Measurements from ENCODE around the gene GAREM1. TPM values are rescaled to one million over a fixed set of nuclear protein-coding genes. Genes with fewer than 3 reads are reported as not detected.

The GAREM1 gene
- total and polyA plus RNA-seq, 2 donors (not counting 1 experiment from before 2014, with no cell fraction given), result 0.92 to 1.5 TPM

- no peaks in the 10 kb centered on the region for H3K27me3 ChIP-seq (ENCODE audit: control insufficient read depth, insufficient read depth, low read length)
- no peak overlapping the region for H2AFZ ChIP-seq (ENCODE audit: low read length)
- H3K27ac ChIP-seq (ENCODE audit: insufficient read depth, low read length), result no peak overlapping the region
- H3K4me3 ChIP-seq (replicated peaks in 1 of 4; ENCODE audit: control extremely low read depth in 1 of 4, insufficient read depth in 1 of 4, low read depth in 3 of 4, low read length in 4 of 4), result no peak overlapping the region
- H3K4me2 ChIP-seq (ENCODE audit: extremely low read depth, insufficient read depth, low read length), result no peak overlapping the region
- no peak for DNase-seq (ENCODE audit: low read depth in 2 of 2)
- TF ChIP-seq EZH2 (IDR thresholded peaks at IDR 0.05; ENCODE audit: low read length, missing control alignments) (no peak), CTCF (conservative IDR thresholded peaks at IDR 0.05 in 1 of 2, IDR thresholded peaks at IDR 0.05 in 1 of 2; ENCODE audit: low read depth in 1 of 2, low read length in 2 of 2) (no peak)
- no peaks in the 10 kb centered on the region for H3K79me2 ChIP-seq (ENCODE audit: control insufficient read depth, insufficient read depth, low read length)
- no peaks in the 10 kb centered on the region for H4K20me1 ChIP-seq (ENCODE audit: control insufficient read depth, extremely low read depth, insufficient read depth, low read length)
- no peak overlapping the region for H3K9ac ChIP-seq (ENCODE audit: insufficient read depth, low read length)
- H3K36me3 ChIP-seq (ENCODE audit: control insufficient read depth, insufficient read depth, low read length), result no peaks in the 10 kb centered on the region
- no peaks in the 10 kb centered on the region for H3K9me3 ChIP-seq (ENCODE audit: control insufficient read depth, insufficient read depth, low read depth, low read length)
- H3K4me1 ChIP-seq (ENCODE audit: control insufficient read depth, extremely low read depth, insufficient read depth, low read length), result no peaks in the 10 kb centered on the region
Observed at GRCh38 chr18:32393407-32393806, 77.3 kb downstream of the GAREM1 start.

GRCh38 chr18:32391126-32391525 lies 79.6 kb downstream of the GAREM1 start:
- Histone ChIP-seq H3K27me3 (ENCODE audit: control insufficient read depth, insufficient read depth, low read length) (no peaks in the 10 kb centered on the region), H3K36me3 (ENCODE audit: control insufficient read depth, insufficient read depth, low read length) (no peaks in the 10 kb centered on the region), H3K4me2 (ENCODE audit: extremely low read depth, insufficient read depth, low read length) (no peak overlapping the region), H3K27ac (ENCODE audit: insufficient read depth, low read length) (no peak overlapping the region), H3K9me3 (ENCODE audit: control insufficient read depth, insufficient read depth, low read depth, low read length) (no peaks in the 10 kb centered on the region), H3K9ac (ENCODE audit: insufficient read depth, low read length) (no peak overlapping the region), H2AFZ (ENCODE audit: low read length) (no peak overlapping the region), H3K4me1 (ENCODE audit: control insufficient read depth, extremely low read depth, insufficient read depth, low read length) (no peaks in the 10 kb centered on the region), H3K4me3 (replicated peaks in 1 of 4; ENCODE audit: control extremely low read depth in 1 of 4, insufficient read depth in 1 of 4, low read depth in 3 of 4, low read length in 4 of 4) (no peak overlapping the region), H4K20me1 (ENCODE audit: control insufficient read depth, extremely low read depth, insufficient read depth, low read length) (no peaks in the 10 kb centered on the region), H3K79me2 (ENCODE audit: control insufficient read depth, insufficient read depth, low read length) (no peaks in the 10 kb centered on the region)
- no peak for DNase-seq (ENCODE audit: low read depth in 2 of 2)
- TF ChIP-seq EZH2 (IDR thresholded peaks at IDR 0.05; ENCODE audit: low read length, missing control alignments) (no peak), CTCF (conservative IDR thresholded peaks at IDR 0.05 in 1 of 2, IDR thresholded peaks at IDR 0.05 in 1 of 2; ENCODE audit: low read depth in 1 of 2, low read length in 2 of 2) (no peak)

DNA sequence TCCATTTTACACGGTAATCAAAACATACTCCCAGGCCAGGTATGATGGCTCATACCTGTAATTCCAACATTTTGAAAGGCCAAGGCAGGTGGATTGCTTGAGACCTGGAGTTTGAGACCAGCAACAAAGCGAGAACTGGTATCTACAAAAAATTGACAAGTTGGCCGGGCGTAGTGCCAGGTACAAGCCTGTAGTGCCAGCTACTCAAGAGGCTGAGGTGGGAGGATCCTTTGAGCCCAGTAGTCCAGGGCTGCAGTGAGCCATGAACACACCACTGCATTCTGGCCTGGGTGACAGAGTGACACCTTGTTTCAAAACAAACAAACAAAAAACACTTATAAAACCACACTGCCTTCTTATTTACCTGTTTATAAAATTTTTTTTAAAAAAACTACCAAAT lies 80.8 kb downstream of the GAREM1 start:
- H3K4me2 ChIP-seq (ENCODE audit: extremely low read depth, insufficient read depth, low read length), result no peak overlapping the region
- H3K9ac ChIP-seq (ENCODE audit: insufficient read depth, low read length), result no peak overlapping the region
- no peak for DNase-seq (ENCODE audit: low read depth in 2 of 2)
- H2AFZ ChIP-seq (ENCODE audit: low read length), result no peak overlapping the region
- H3K9me3 ChIP-seq (ENCODE audit: control insufficient read depth, insufficient read depth, low read depth, low read length), result no peaks in the 10 kb centered on the region
- no peak overlapping the region for H3K27ac ChIP-seq (ENCODE audit: insufficient read depth, low read length)
- no peaks in the 10 kb centered on the region for H3K79me2 ChIP-seq (ENCODE audit: control insufficient read depth, insufficient read depth, low read length)
- no peaks in the 10 kb centered on the region for H3K36me3 ChIP-seq (ENCODE audit: control insufficient read depth, insufficient read depth, low read length)
- H3K4me3 ChIP-seq (replicated peaks in 1 of 4; ENCODE audit: control extremely low read depth in 1 of 4, insufficient read depth in 1 of 4, low read depth in 3 of 4, low read length in 4 of 4), result no peak overlapping the region
- H3K27me3 ChIP-seq (ENCODE audit: control insufficient read depth, insufficient read depth, low read length), result no peaks in the 10 kb centered on the region
- H4K20me1 ChIP-seq (ENCODE audit: control insufficient read depth, extremely low read depth, insufficient read depth, low read length), result no peaks in the 10 kb centered on the region
- TF ChIP-seq EZH2 (IDR thresholded peaks at IDR 0.05; ENCODE audit: low read length, missing control alignments) (no peak), CTCF (conservative IDR thresholded peaks at IDR 0.05 in 1 of 2, IDR thresholded peaks at IDR 0.05 in 1 of 2; ENCODE audit: low read depth in 1 of 2, low read length in 2 of 2) (no peak)
- no peaks in the 10 kb centered on the region for H3K4me1 ChIP-seq (ENCODE audit: control insufficient read depth, extremely low read depth, insufficient read depth, low read length)
